SK-N-SH (cell line): ENCODE data around the gene HNRNPM. TPM values are rescaled to one million over a fixed set of nuclear protein-coding genes. Genes with fewer than 3 reads are reported as not detected.

Experiments used
- CTCF ChIA-PET: fragments of 300-600, 350-600 bp; formaldehyde crosslinking; extraction: SDS; loops from one replicate; lab custom pipeline; 2021; lab: Yijun Ruan, JAX
- POLR2A ChIA-PET: fragments of 350-600 bp; sonication (Branson Sonifier 250); formaldehyde crosslinking; extraction: SDS; loops from one replicate; lab custom pipeline; 2020; ENCODE audit warnings: antibody characterized with exemption, inconsistent platforms; lab: Yijun Ruan, JAX
- DNase-seq: peaks from one replicate; pipeline ENCODE4 v3.0.0; 2012
- H2AFZ ChIP-seq: fragments of 200-600 bp; sonication (generic); 2 replicates; pipeline ENCODE4 v1.8.1; 2016; ENCODE audit warnings: antibody characterized with exemption, mild to moderate bottlenecking, low read depth
- H3F3A ChIP-seq: fragments of 200-600 bp; sonication (generic); replicated peaks from 2 replicates; pipeline ENCODE3; 2016; ENCODE audit warnings: antibody characterized with exemption, mild to moderate bottlenecking; ENCODE audit not compliant: insufficient read depth
- H3K27ac ChIP-seq, 2 experiments: fragments of 200-500 bp in 1 of 2; fragments of 200-600 bp in 1 of 2; sonication (Bioruptor generic) in 1 of 2; sonication (generic), shearing (Covaris generic) in 1 of 2; 2 replicates each; pipeline versions ENCODE4 v1.5.1 to v1.6.1; 2014 to 2016; ENCODE audit warnings: low read depth in 2 of 2, inconsistent platforms in 1 of 2, low read length in 1 of 2, mild to moderate bottlenecking in 1 of 2, mixed read lengths in 1 of 2
- H3K27me3 ChIP-seq: fragments of 200-600 bp; sonication (generic), shearing (Covaris generic); 2 replicates; pipeline ENCODE4 v1.6.1; 2016; ENCODE audit warnings: mixed run types; ENCODE audit not compliant: insufficient read depth
- H3K36me3 ChIP-seq, 2 experiments: fragments of 200-500 bp in 1 of 2; fragments of 200-600 bp in 1 of 2; sonication (Bioruptor generic) in 1 of 2; sonication (generic) in 1 of 2; replicated peaks in 1 of 2; 2 replicates each; pipeline versions ENCODE3 to v1.5.1; 2014 to 2016; ENCODE audit warnings: low read length in 1 of 2, mild to moderate bottlenecking in 1 of 2; ENCODE audit not compliant: insufficient read depth in 2 of 2, control insufficient read depth in 1 of 2
- H3K4me1 ChIP-seq, 2 experiments: fragments of 200-500 bp in 1 of 2; fragments of 200-600 bp in 1 of 2; sonication (Bioruptor generic) in 1 of 2; sonication (generic), shearing (Covaris generic) in 1 of 2; 2 replicates each; pipeline versions ENCODE4 v1.5.1 to v1.6.1; 2014 to 2016; ENCODE audit warnings: low read depth in 1 of 2, low read length in 1 of 2, mixed run types in 1 of 2; ENCODE audit not compliant: insufficient read depth in 2 of 2, control insufficient read depth in 1 of 2
- H3K4me2 ChIP-seq: fragments of 200-600 bp; sonication (generic), shearing (Covaris generic); 2 replicates; pipeline ENCODE4 v1.6.1; 2017; ENCODE audit warnings: mixed run types
- H3K4me3 ChIP-seq, 2 experiments: fragments of 200-500 bp in 1 of 2; fragments of 200-600 bp in 1 of 2; sonication (Bioruptor generic) in 1 of 2; sonication (generic), shearing (Covaris generic) in 1 of 2; 2 replicates each; pipeline versions ENCODE4 v1.5.1 to v1.8.1; 2014 to 2016; ENCODE audit warnings: low read depth in 2 of 2, inconsistent platforms in 1 of 2, low read length in 1 of 2, mild to moderate bottlenecking in 1 of 2, mixed read lengths in 1 of 2, moderate library complexity in 1 of 2
- H3K79me2 ChIP-seq: fragments of 200-600 bp; sonication (generic); 2 replicates; pipeline ENCODE4 v1.8.1; 2017; ENCODE audit warnings: mild to moderate bottlenecking; ENCODE audit not compliant: insufficient read depth
- H3K9ac ChIP-seq: fragments of 200-600 bp; sonication (generic); 2 replicates; pipeline ENCODE4 v1.6.1; 2017; ENCODE audit warnings: mixed run types
- H3K9me2 ChIP-seq: fragments of 200-600 bp; sonication (generic); 2 replicates; pipeline ENCODE4 v1.6.1; 2017; ENCODE audit warnings: mixed run types
- H3K9me3 ChIP-seq: fragments of 200-600 bp; sonication (generic); 2 replicates; pipeline ENCODE4 v1.6.1; 2017; ENCODE audit warnings: mixed run types, mild to moderate bottlenecking, moderate library complexity
- H4K20me1 ChIP-seq: fragments of 200-600 bp; sonication (generic); 2 replicates; pipeline ENCODE4 v1.6.1; 2017; ENCODE audit warnings: mild to moderate bottlenecking, mixed run types; ENCODE audit not compliant: insufficient read depth
- EP300 ChIP-seq, 2 experiments: IDR thresholded peaks; 2 replicates each; pipeline versions ENCODE4 v1.4.0 to v1.6.1; 2012; ENCODE audit warnings: borderline replicate concordance in 1 of 2, low read depth in 1 of 2, low read length in 1 of 2
- EZH2phosphoT487 ChIP-seq: fragments of 200-600 bp; sonication (generic); IDR thresholded peaks from 2 replicates; pipeline ENCODE4 v1.6.1; 2017; ENCODE audit warnings: low read depth, mixed run types, mild to moderate bottlenecking, antibody characterized with exemption, moderate library complexity, borderline replicate concordance
- FOSL2 ChIP-seq: IDR thresholded peaks from 2 replicates; pipeline ENCODE4 v1.4.0; 2012; ENCODE audit warnings: low read depth, mild to moderate bottlenecking, moderate library complexity, borderline replicate concordance
- FOXM1 ChIP-seq: IDR thresholded peaks from 2 replicates; pipeline ENCODE4 v1.4.0; 2012; ENCODE audit warnings: low read depth, mild to moderate bottlenecking
- IRF3 ChIP-seq: fragments of 150-350 bp; IDR thresholded peaks from 2 replicates; pipeline ENCODE4 v1.6.1; 2016; ENCODE audit warnings: mild to moderate bottlenecking, low read depth, low read length
- MAX ChIP-seq: IDR thresholded peaks from 2 replicates; pipeline ENCODE4 v1.4.0; 2012; ENCODE audit warnings: low read depth
- NFIC ChIP-seq: IDR thresholded peaks from 2 replicates; pipeline ENCODE4 v1.4.0; 2012; ENCODE audit warnings: borderline replicate concordance
- PBX3 ChIP-seq: IDR thresholded peaks from 2 replicates; pipeline ENCODE4; 2012
- RAD21 ChIP-seq: IDR thresholded peaks from 2 replicates; pipeline ENCODE4 v1.6.1; 2012; ENCODE audit warnings: mild to moderate bottlenecking, low read length
- RFX5 ChIP-seq: IDR thresholded peaks from 2 replicates; pipeline ENCODE4 v1.6.1; 2012; ENCODE audit warnings: mild to moderate bottlenecking, improper control_type of control experiment, low read length
- SMC3 ChIP-seq: IDR thresholded peaks from 2 replicates; pipeline ENCODE4 v1.6.1; 2012; ENCODE audit warnings: low read depth, low read length, improper control_type of control experiment
- TAF1 ChIP-seq: IDR thresholded peaks from 2 replicates; pipeline ENCODE4 v1.6.1; 2012; ENCODE audit warnings: low read depth, mild to moderate bottlenecking, low read length, moderate library complexity, borderline replicate concordance
- ZBTB33 ChIP-seq: IDR thresholded peaks from 2 replicates; pipeline ENCODE4 v1.4.0; 2012; ENCODE audit warnings: low read depth, borderline replicate concordance
- WGBS: methylation state at CpG from one replicate; pipeline ENCODE4 v1.1.6; 2017; ENCODE audit warnings: low lambda C conversion rate; 5-methylcytosine and 5-hydroxymethylcytosine counted together
- polyA plus RNA-seq, 3 experiments: library from polyadenylated mRNA; depleted of rRNA; stranded (reverse); fragments of >200 nt; gene quantifications; 2 replicates each; pipeline ENCODE4 v1.2.3, GENCODE V29; 2012

The HNRNPM gene
- polyA plus RNA-seq, 1 of the 3 experiments (the other 2 are of a cell fraction): 205 TPM

GRCh38 chr19:8453616-8454015 is 8.8 kb downstream of the HNRNPM start:
- Histone ChIP-seq H3K9ac (no peak overlapping the region), H3K36me3 (peaks cover 34 to 48% of the 10 kb centered on the region in 2 experiments), H3K4me2 (no peak overlapping the region), H3K79me2 (peaks cover 99% of the 10 kb centered on the region), H3K27ac (no peak overlapping the region), H3K4me3 (no peak overlapping the region), H4K20me1 (peaks cover 98% of the 10 kb centered on the region), H3K27me3 (no peaks in the 10 kb centered on the region), H3K9me2 (no peaks in the 10 kb centered on the region), H2AFZ (no peak overlapping the region), H3F3A (peaks cover 27% of the 10 kb centered on the region), H3K9me3 (no peaks in the 10 kb centered on the region), H3K4me1 (peaks cover 6 to 12% of the 10 kb centered on the region in 2 experiments; a peak in 3 of 4 replicates)
- ChIA-PET CTCF (interaction anchor here (0.7 to 1.2 kb wide), 2 partner anchors 99 to 127 kb away, joined by 3 to 4 read pairs; no protein-coding TSS in a partner anchor), POLR2A (no interaction called here)
- TF ChIP-seq IRF3: no peak
- TF ChIP-seq TAF1: no peak
- no peak for TF ChIP-seq PBX3
- no peak for TF ChIP-seq FOSL2
- no peak for TF ChIP-seq MAX
- TF ChIP-seq EP300 (IDR thresholded peaks at IDR 0.05; ENCODE audit: borderline replicate concordance in 1 of 2, low read depth in 1 of 2, low read length in 1 of 2): no peak
- no peak for TF ChIP-seq RAD21
- no peak for TF ChIP-seq NFIC
- TF ChIP-seq FOXM1: no peak
- no peak for TF ChIP-seq ZBTB33
- no peak for TF ChIP-seq RFX5
- no peak for TF ChIP-seq EZH2phosphoT487
- TF ChIP-seq SMC3: no peak
- DNase-seq: no peak
- 95% methylated on average over 6 of the region's 6 CpGs for WGBS
